Measurements from ENCODE around the gene CYBB. TPM values are rescaled to one million over a fixed set of nuclear protein-coding genes. Genes with fewer than 3 reads are reported as not detected.

CYBB gene
- total and polyA plus RNA-seq, 2 of the 4 experiments (the other 2 are of a cell fraction), result not detected

- Histone ChIP-seq H3K4me2 (ENCODE audit: low read depth, low read length) (no peak overlapping the region), H3K56ac (ENCODE audit: extremely low read depth, insufficient read depth, low read length) (no peak overlapping the region), H3K9me3 (ENCODE audit: control insufficient read depth, insufficient read depth, low read length) (no peaks in the 10 kb centered on the region), H3K36me3 (ENCODE audit: control insufficient read depth, insufficient read depth, low read length) (no peaks in the 10 kb centered on the region), H4K8ac (ENCODE audit: low read depth in 2 of 2, low read length in 2 of 2) (no peak overlapping the region), H3K23ac (ENCODE audit: low read depth, low read length) (no peak overlapping the region), H2BK120ac (ENCODE audit: low read depth, low read length) (no peak overlapping the region), H3K4ac (ENCODE audit: low read depth, low read length) (no peak overlapping the region), H2BK15ac (ENCODE audit: low read depth, low read length) (no peak overlapping the region), H2BK5ac (ENCODE audit: low read depth, low read length, poor library complexity, severe bottlenecking) (no peak overlapping the region), H2AK5ac (ENCODE audit: low read depth, low read length) (no peak overlapping the region), H3K9me1 (ENCODE audit: insufficient read depth, low read length) (no peaks in the 10 kb centered on the region), H3K4me1 (ENCODE audit: control insufficient read depth, insufficient read depth, low read length) (no peaks in the 10 kb centered on the region), H3K27ac (ENCODE audit: insufficient read depth, low read length) (no peak overlapping the region), H3K27me3 (ENCODE audit: control insufficient read depth, insufficient read depth, low read length) (no peaks in the 10 kb centered on the region; the same call in 1 of the 2 replicates), H3K9ac (ENCODE audit: low read depth, low read length) (no peak overlapping the region), H4K20me1 (ENCODE audit: insufficient read depth, low read length) (no peaks in the 10 kb centered on the region), H4K5ac (ENCODE audit: low read depth, low read length) (no peak overlapping the region), H2AK9ac (replicated peaks; ENCODE audit: low read depth, low read length, poor library complexity) (no peak overlapping the region), H3K18ac (ENCODE audit: low read depth, low read length) (no peak overlapping the region), H3K79me1 (ENCODE audit: low read depth in 1 of 2, low read length in 2 of 2) (no peaks in the 10 kb centered on the region), H2BK20ac (ENCODE audit: low read depth, low read length) (no peak overlapping the region), H2AFZ (replicated peaks; ENCODE audit: low read length, poor library complexity) (no peak overlapping the region), H3K14ac (replicated peaks; ENCODE audit: low read depth, low read length) (no peak overlapping the region), H4K91ac (ENCODE audit: insufficient read depth, low read depth, low read length) (no peak overlapping the region), H3K4me3 (ENCODE audit: insufficient read depth, low read depth, low read length) (no peak overlapping the region)
- 50% methylated on average over 1 of the region's 1 CpG; no CpG with 5 or more reads in 1 of the 2 experiments for WGBS, 2 experiments (ENCODE audit: extremely low coverage in 2 of 2, insufficient read length in 1 of 2)
- no peak for ATAC-seq (ENCODE audit: low read depth)
- intact Hi-C loops (cut with micrococcal nuclease), result no loop called here
- CTCF ChIA-PET, result no interaction called here
- POLR2A ChIA-PET (ENCODE audit: unreplicated experiment), result no interaction called here
- TF ChIP-seq NFE2L2 (IDR thresholded peaks at IDR 0.05; ENCODE audit: low read depth, low read length), result no peak
- no peak for TF ChIP-seq CEBPB (IDR thresholded peaks at IDR 0.05; ENCODE audit: low read depth, low read length)
- TF ChIP-seq ELK1 (IDR thresholded peaks at IDR 0.05; ENCODE audit: borderline replicate concordance, low read depth, low read length), result no peak
- no peak for TF ChIP-seq MAFK (IDR thresholded peaks at IDR 0.05; ENCODE audit: low read depth, low read length)
- no peak for TF ChIP-seq RFX5 (IDR thresholded peaks at IDR 0.05; ENCODE audit: low read depth, low read length)
- TF ChIP-seq MAZ (IDR thresholded peaks at IDR 0.05; ENCODE audit: borderline replicate concordance, low read depth, low read length), result no peak
- TF ChIP-seq CHD1 (IDR thresholded peaks at IDR 0.05; ENCODE audit: low read depth, low read length), result no peak
- TF ChIP-seq USF2 (IDR thresholded peaks at IDR 0.05; ENCODE audit: low read depth, low read length), result no peak
- TF ChIP-seq FOS (IDR thresholded peaks at IDR 0.05; ENCODE audit: low read depth, low read length), result no peak
- no peak for TF ChIP-seq POLR2A (IDR thresholded peaks at IDR 0.05; ENCODE audit: low read depth, low read length)
- no peak for TF ChIP-seq SMC3 (IDR thresholded peaks at IDR 0.05; ENCODE audit: low read depth, low read length)
- no peak for TF ChIP-seq CTCF (conservative IDR thresholded peaks at IDR 0.05; ENCODE audit: low read depth, low read length)
- in situ Hi-C loops (cut with MboI; ENCODE audit: low sequenced_read_pairs), result no loop called here
- no peak for DNase-seq
- no TSS peak for BruUV-seq (replicated peaks)
- dilution Hi-C loops (cut with HindIII; ENCODE audit: low sequenced_read_pairs, unreplicated experiment), result no loop called here
These were observed 12.4 kb upstream of the CYBB start for GRCh38 chrX:37767430-37767829.

Data from IMR-90 (cell line).